SK-N-SH (cell line): Measurements from ENCODE around the gene GYPC. TPM values are rescaled to one million over a fixed set of nuclear protein-coding genes. Genes with fewer than 3 reads are reported as not detected.

ENCODE experiments used
- CTCF ChIA-PET: fragments of 300-600, 350-600 bp; formaldehyde crosslinking; extraction: SDS; loops from one replicate; lab custom pipeline; 2021; lab: Yijun Ruan, JAX
- POLR2A ChIA-PET: fragments of 350-600 bp; sonication (Branson Sonifier 250); formaldehyde crosslinking; extraction: SDS; loops from one replicate; lab custom pipeline; 2020; ENCODE audit warnings: antibody characterized with exemption, inconsistent platforms; lab: Yijun Ruan, JAX
- DNase-seq: peaks from one replicate; pipeline ENCODE4 v3.0.0; 2012
- H2AFZ ChIP-seq: fragments of 200-600 bp; sonication (generic); 2 replicates; pipeline ENCODE4 v1.8.1; 2016; ENCODE audit warnings: antibody characterized with exemption, mild to moderate bottlenecking, low read depth
- H3F3A ChIP-seq: fragments of 200-600 bp; sonication (generic); replicated peaks from 2 replicates; pipeline ENCODE3; 2016; ENCODE audit warnings: antibody characterized with exemption, mild to moderate bottlenecking; ENCODE audit not compliant: insufficient read depth
- H3K27ac ChIP-seq, 2 experiments: fragments of 200-500 bp in 1 of 2; fragments of 200-600 bp in 1 of 2; sonication (Bioruptor generic) in 1 of 2; sonication (generic), shearing (Covaris generic) in 1 of 2; 2 replicates each; pipeline versions ENCODE4 v1.5.1 to v1.6.1; 2014 to 2016; ENCODE audit warnings: low read depth in 2 of 2, inconsistent platforms in 1 of 2, low read length in 1 of 2, mild to moderate bottlenecking in 1 of 2, mixed read lengths in 1 of 2
- H3K27me3 ChIP-seq: fragments of 200-600 bp; sonication (generic), shearing (Covaris generic); 2 replicates; pipeline ENCODE4 v1.6.1; 2016; ENCODE audit warnings: mixed run types; ENCODE audit not compliant: insufficient read depth
- H3K36me3 ChIP-seq, 2 experiments: fragments of 200-500 bp in 1 of 2; fragments of 200-600 bp in 1 of 2; sonication (Bioruptor generic) in 1 of 2; sonication (generic) in 1 of 2; replicated peaks in 1 of 2; 2 replicates each; pipeline versions ENCODE3 to v1.5.1; 2014 to 2016; ENCODE audit warnings: low read length in 1 of 2, mild to moderate bottlenecking in 1 of 2; ENCODE audit not compliant: insufficient read depth in 2 of 2, control insufficient read depth in 1 of 2
- H3K4me1 ChIP-seq, 2 experiments: fragments of 200-500 bp in 1 of 2; fragments of 200-600 bp in 1 of 2; sonication (Bioruptor generic) in 1 of 2; sonication (generic), shearing (Covaris generic) in 1 of 2; 2 replicates each; pipeline versions ENCODE4 v1.5.1 to v1.6.1; 2014 to 2016; ENCODE audit warnings: low read depth in 1 of 2, low read length in 1 of 2, mixed run types in 1 of 2; ENCODE audit not compliant: insufficient read depth in 2 of 2, control insufficient read depth in 1 of 2
- H3K4me2 ChIP-seq: fragments of 200-600 bp; sonication (generic), shearing (Covaris generic); 2 replicates; pipeline ENCODE4 v1.6.1; 2017; ENCODE audit warnings: mixed run types
- H3K4me3 ChIP-seq, 2 experiments: fragments of 200-500 bp in 1 of 2; fragments of 200-600 bp in 1 of 2; sonication (Bioruptor generic) in 1 of 2; sonication (generic), shearing (Covaris generic) in 1 of 2; 2 replicates each; pipeline versions ENCODE4 v1.5.1 to v1.8.1; 2014 to 2016; ENCODE audit warnings: low read depth in 2 of 2, inconsistent platforms in 1 of 2, low read length in 1 of 2, mild to moderate bottlenecking in 1 of 2, mixed read lengths in 1 of 2, moderate library complexity in 1 of 2
- H3K79me2 ChIP-seq: fragments of 200-600 bp; sonication (generic); 2 replicates; pipeline ENCODE4 v1.8.1; 2017; ENCODE audit warnings: mild to moderate bottlenecking; ENCODE audit not compliant: insufficient read depth
- H3K9ac ChIP-seq: fragments of 200-600 bp; sonication (generic); 2 replicates; pipeline ENCODE4 v1.6.1; 2017; ENCODE audit warnings: mixed run types
- H3K9me2 ChIP-seq: fragments of 200-600 bp; sonication (generic); 2 replicates; pipeline ENCODE4 v1.6.1; 2017; ENCODE audit warnings: mixed run types
- H3K9me3 ChIP-seq: fragments of 200-600 bp; sonication (generic); 2 replicates; pipeline ENCODE4 v1.6.1; 2017; ENCODE audit warnings: mixed run types, mild to moderate bottlenecking, moderate library complexity
- H4K20me1 ChIP-seq: fragments of 200-600 bp; sonication (generic); 2 replicates; pipeline ENCODE4 v1.6.1; 2017; ENCODE audit warnings: mild to moderate bottlenecking, mixed run types; ENCODE audit not compliant: insufficient read depth
- CTCF ChIP-seq: fragments of 200-600 bp; sonication (generic); IDR thresholded peaks from 2 replicates; pipeline ENCODE4 v1.6.1; 2017; ENCODE audit warnings: antibody characterized with exemption, mild to moderate bottlenecking, moderate library complexity
- ELF1 ChIP-seq: IDR thresholded peaks from 2 replicates; pipeline ENCODE4 v1.4.0; 2012
- FOXJ3 ChIP-seq: sonication (generic); formaldehyde crosslinking; IDR thresholded peaks from 2 replicates; pipeline ENCODE4 v1.5.1; 2020; ENCODE audit warnings: mild to moderate bottlenecking, missing genetic modification reagents
- FOXM1 ChIP-seq: IDR thresholded peaks from 2 replicates; pipeline ENCODE4 v1.4.0; 2012; ENCODE audit warnings: low read depth, mild to moderate bottlenecking
- GATA2 ChIP-seq: sonication (generic); formaldehyde crosslinking; IDR thresholded peaks from 2 replicates; pipeline ENCODE4 v1.5.0; 2020; ENCODE audit warnings: mild to moderate bottlenecking, missing genetic modification reagents
- MXI1 ChIP-seq: IDR thresholded peaks from 2 replicates; pipeline ENCODE4 v1.6.1; 2012; ENCODE audit warnings: mild to moderate bottlenecking, low read depth, low read length, improper control_type of control experiment
- NFIC ChIP-seq: IDR thresholded peaks from 2 replicates; pipeline ENCODE4 v1.4.0; 2012; ENCODE audit warnings: borderline replicate concordance
- NRF1 ChIP-seq: IDR thresholded peaks from 2 replicates; pipeline ENCODE4 v1.6.1; 2012; ENCODE audit warnings: low read depth, mild to moderate bottlenecking, low read length
- PBX3 ChIP-seq: IDR thresholded peaks from 2 replicates; pipeline ENCODE4; 2012
- RCOR1 ChIP-seq: fragments of 150-350 bp; IDR thresholded peaks from 2 replicates; pipeline ENCODE4 v1.6.1; 2017; ENCODE audit warnings: antibody characterized with exemption, low read length
- RFX5 ChIP-seq: IDR thresholded peaks from 2 replicates; pipeline ENCODE4 v1.6.1; 2012; ENCODE audit warnings: mild to moderate bottlenecking, improper control_type of control experiment, low read length
- RXRA ChIP-seq: IDR thresholded peaks from 2 replicates; pipeline ENCODE4 v1.4.0; 2012; ENCODE audit warnings: low read depth, mild to moderate bottlenecking, borderline replicate concordance
- SMC3 ChIP-seq: IDR thresholded peaks from 2 replicates; pipeline ENCODE4 v1.6.1; 2012; ENCODE audit warnings: low read depth, low read length, improper control_type of control experiment
- TCF12 ChIP-seq: IDR thresholded peaks from 2 replicates; pipeline ENCODE4 v1.4.0; 2012
- USF2 ChIP-seq: fragments of 150-350 bp; IDR thresholded peaks from 2 replicates; pipeline ENCODE4 v1.6.1; 2017; ENCODE audit warnings: antibody characterized with exemption, low read length, low read depth, borderline replicate concordance
- whole genome bisulfite sequencing: methylation state at CpG from one replicate; pipeline ENCODE4 v1.1.6; 2017; ENCODE audit warnings: low lambda C conversion rate; 5-methylcytosine and 5-hydroxymethylcytosine counted together
- polyA plus RNA-seq, 3 experiments: library from polyadenylated mRNA; depleted of rRNA; stranded (reverse); fragments of >200 nt; gene quantifications; 2 replicates each; pipeline ENCODE4 v1.2.3, GENCODE V29; 2012
- TF ChIP-seq, protein P1 (sequence below): IDR thresholded peaks from 2 replicates; pipeline ENCODE4 v1.4.0; 2012; ENCODE audit warnings: low read depth
- TF ChIP-seq, protein P2 (sequence below): IDR thresholded peaks from 2 replicates; pipeline ENCODE4 v1.4.0; 2012; ENCODE audit warnings: low read depth, borderline replicate concordance
- TF ChIP-seq, protein P3 (sequence below): IDR thresholded peaks from 2 replicates; pipeline ENCODE4 v1.4.0; 2012; ENCODE audit warnings: low read depth, borderline replicate concordance

The GYPC gene
- polyA plus RNA-seq, 1 of the 3 experiments (the other 2 are of a cell fraction) = not detected

GRCh38 chr2:126650994-126651393, 5.0 kb upstream of the GYPC start:
- Histone ChIP-seq H3K27ac (no peak overlapping the region), H3K9me2 (no peaks in the 10 kb centered on the region), H3K4me2 (no peak overlapping the region), H3K9me3 (no peaks in the 10 kb centered on the region), H3K4me1 (no peaks in the 10 kb centered on the region; a peak in 1 of 4 replicates), H2AFZ (no peak overlapping the region), H3K4me3 (no peak overlapping the region), H3K9ac (no peak overlapping the region), H3K79me2 (no peaks in the 10 kb centered on the region), H3K27me3 (no peaks in the 10 kb centered on the region), H4K20me1 (no peaks in the 10 kb centered on the region), H3K36me3 (no peaks in the 10 kb centered on the region), H3F3A (no peaks in the 10 kb centered on the region)
- WGBS = 9% methylated on average over 3 of the region's 3 CpGs
- no peak for DNase-seq
- CTCF ChIA-PET = no interaction called here
- POLR2A ChIA-PET = no interaction called here
- TF ChIP-seq, protein P1, sequence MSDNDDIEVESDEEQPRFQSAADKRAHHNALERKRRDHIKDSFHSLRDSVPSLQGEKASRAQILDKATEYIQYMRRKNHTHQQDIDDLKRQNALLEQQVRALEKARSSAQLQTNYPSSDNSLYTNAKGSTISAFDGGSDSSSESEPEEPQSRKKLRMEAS = no peak
- TF ChIP-seq, all 33 proteins: peak for 0

DNA sequence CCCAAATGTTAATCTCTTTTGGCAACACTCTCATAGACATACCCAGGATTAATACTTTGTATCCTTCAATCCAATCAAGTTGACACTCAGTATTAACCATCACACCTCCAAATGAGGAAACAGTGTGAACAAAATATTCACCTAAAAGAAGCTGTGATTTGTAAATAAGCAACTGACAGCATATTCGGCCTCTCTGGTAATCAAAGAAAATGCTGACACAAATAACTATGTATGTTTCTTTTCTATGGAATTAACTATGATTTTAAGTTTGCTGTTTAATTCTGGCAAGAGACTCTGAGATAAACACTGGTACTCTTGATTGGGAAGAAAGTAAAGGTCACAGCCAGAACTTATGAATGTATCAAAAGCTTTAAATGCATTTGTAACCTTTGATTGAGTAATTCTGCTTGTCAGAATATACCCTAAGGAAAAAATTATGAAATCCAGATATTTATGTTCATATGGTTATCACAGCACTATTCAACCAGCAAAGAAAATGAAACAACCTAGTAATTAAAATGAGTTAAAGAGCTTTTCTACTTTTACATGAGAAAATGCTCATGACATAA, 3.6 kb upstream of the GYPC start:
- Histone ChIP-seq H3K79me2 (no peaks in the 10 kb centered on the region), H3K36me3 (no peaks in the 10 kb centered on the region), H4K20me1 (no peaks in the 10 kb centered on the region), H3K27ac (no peak overlapping the region), H3K9me2 (no peaks in the 10 kb centered on the region), H2AFZ (no peak overlapping the region), H3K9me3 (no peaks in the 10 kb centered on the region), H3K4me1 (no peaks in the 10 kb centered on the region; a peak in 1 of 4 replicates), H3F3A (no peaks in the 10 kb centered on the region), H3K27me3 (no peaks in the 10 kb centered on the region), H3K4me2 (no peak overlapping the region), H3K4me3 (no peak overlapping the region), H3K9ac (no peak overlapping the region)
- no peak for DNase-seq
- WGBS = 3% methylated on average over 1 of the region's 1 CpG
- ChIA-PET POLR2A (no interaction called here), CTCF (interaction anchor here (1.1 kb wide), 1 partner anchor 20 kb away, joined by 3 read pairs; no protein-coding TSS in a partner anchor)
- no peak for TF ChIP-seq FOXJ3 (CRISPR knock-in tag)
- no peak for TF ChIP-seq FOXM1
- TF ChIP-seq CTCF = no peak
- TF ChIP-seq TCF12 = no peak
- no peak for TF ChIP-seq MXI1
- TF ChIP-seq, protein P1 = no peak
- no peak for TF ChIP-seq ELF1
- no peak for TF ChIP-seq NRF1
- TF ChIP-seq GATA2 = no peak
- no peak for TF ChIP-seq RCOR1
- no peak for TF ChIP-seq PBX3
- no peak for TF ChIP-seq RFX5
- TF ChIP-seq RXRA = no peak
- TF ChIP-seq USF2 = no peak
- TF ChIP-seq, protein P2, sequence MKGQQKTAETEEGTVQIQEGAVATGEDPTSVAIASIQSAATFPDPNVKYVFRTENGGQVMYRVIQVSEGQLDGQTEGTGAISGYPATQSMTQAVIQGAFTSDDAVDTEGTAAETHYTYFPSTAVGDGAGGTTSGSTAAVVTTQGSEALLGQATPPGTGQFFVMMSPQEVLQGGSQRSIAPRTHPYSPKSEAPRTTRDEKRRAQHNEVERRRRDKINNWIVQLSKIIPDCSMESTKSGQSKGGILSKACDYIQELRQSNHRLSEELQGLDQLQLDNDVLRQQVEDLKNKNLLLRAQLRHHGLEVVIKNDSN = no peak
- TF ChIP-seq NFIC = no peak
- TF ChIP-seq, protein P3, sequence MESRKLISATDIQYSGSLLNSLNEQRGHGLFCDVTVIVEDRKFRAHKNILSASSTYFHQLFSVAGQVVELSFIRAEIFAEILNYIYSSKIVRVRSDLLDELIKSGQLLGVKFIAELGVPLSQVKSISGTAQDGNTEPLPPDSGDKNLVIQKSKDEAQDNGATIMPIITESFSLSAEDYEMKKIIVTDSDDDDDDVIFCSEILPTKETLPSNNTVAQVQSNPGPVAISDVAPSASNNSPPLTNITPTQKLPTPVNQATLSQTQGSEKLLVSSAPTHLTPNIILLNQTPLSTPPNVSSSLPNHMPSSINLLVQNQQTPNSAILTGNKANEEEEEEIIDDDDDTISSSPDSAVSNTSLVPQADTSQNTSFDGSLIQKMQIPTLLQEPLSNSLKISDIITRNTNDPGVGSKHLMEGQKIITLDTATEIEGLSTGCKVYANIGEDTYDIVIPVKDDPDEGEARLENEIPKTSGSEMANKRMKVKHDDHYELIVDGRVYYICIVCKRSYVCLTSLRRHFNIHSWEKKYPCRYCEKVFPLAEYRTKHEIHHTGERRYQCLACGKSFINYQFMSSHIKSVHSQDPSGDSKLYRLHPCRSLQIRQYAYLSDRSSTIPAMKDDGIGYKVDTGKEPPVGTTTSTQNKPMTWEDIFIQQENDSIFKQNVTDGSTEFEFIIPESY = no peak
- no peak for TF ChIP-seq SMC3
